ENCODE results near the gene ELOVL5. TPM values are rescaled to one million over a fixed set of nuclear protein-coding genes. Genes with fewer than 3 reads are reported as not detected.

ELOVL5 gene
- polyA plus RNA-seq, 3 donors, result 44.7 to 97.1 (median 69.5) TPM

DNA sequence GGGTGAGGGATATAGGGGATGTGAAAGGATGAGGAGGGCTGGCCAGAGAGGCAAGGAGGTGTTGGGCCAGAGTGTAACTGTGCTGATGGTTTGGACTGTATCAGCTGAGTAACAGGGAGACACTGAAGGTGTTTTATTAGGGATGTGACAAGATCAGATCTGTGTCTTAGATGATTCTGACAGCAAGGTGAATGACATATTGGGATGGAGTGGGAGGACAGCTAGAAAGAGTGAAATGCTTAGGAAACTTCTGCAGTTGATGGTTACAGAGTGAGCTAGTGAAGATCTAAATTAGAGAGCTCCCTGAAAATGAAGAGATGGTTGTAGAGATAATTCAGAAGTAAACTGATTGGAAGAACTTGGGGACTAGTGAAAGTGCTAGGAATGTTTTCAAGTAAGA, 47.2 kb upstream of the ELOVL5 start:
- Mint-ChIP-seq H3K4me3 (no peak overlapping the region), H3K9me3 (peaks cover 0 to 3% (median 0%) of the 10 kb centered on the region in 7 donors), H3K36me3 (no peaks in the 10 kb centered on the region), H3K4me1 (no peaks in the 10 kb centered on the region), H3K27me3 (ENCODE audit: low read depth in 3 of 3) (peaks cover 0 to 5% (median 3%) of the 10 kb centered on the region in 3 donors), H3K27ac (no peak overlapping the region)
- Histone ChIP-seq H3K79me2 (ENCODE audit: insufficient read depth, low read length) (no peaks in the 10 kb centered on the region), H3K27me3 (ENCODE audit: control insufficient read depth in 2 of 2, insufficient read depth in 2 of 2, low read length in 2 of 2) (no peaks in the 10 kb centered on the region), H3K36me3 (replicated peaks in 1 of 2; ENCODE audit: control insufficient read depth in 1 of 2, insufficient read depth in 2 of 2, low read length in 2 of 2) (no peaks in the 10 kb centered on the region), H3K9ac (ENCODE audit: insufficient read depth, low read length, poor library complexity, severe bottlenecking) (no peak overlapping the region), H2AFZ (ENCODE audit: insufficient read depth, low read depth, low read length, poor library complexity, severe bottlenecking) (no peak overlapping the region), H3K4me2 (replicated peaks; ENCODE audit: extremely low read depth, low read length, poor library complexity, severe bottlenecking) (no peak overlapping the region), H3K9me3 (replicated peaks in 1 of 2; ENCODE audit: control insufficient read depth in 1 of 2, insufficient read depth in 1 of 2, low read length in 2 of 2) (no peaks in the 10 kb centered on the region), H4K20me1 (ENCODE audit: insufficient read depth, low read length) (no peaks in the 10 kb centered on the region), H3K4me1 (ENCODE audit: control insufficient read depth in 1 of 2, insufficient read depth in 2 of 2, low read length in 2 of 2) (no peaks in the 10 kb centered on the region), H3K27ac (ENCODE audit: low read depth in 1 of 2, low read length in 2 of 2) (no peak overlapping the region), H3K4me3 (replicated peaks in 1 of 3; ENCODE audit: low read depth in 2 of 3, low read length in 3 of 3) (no peak overlapping the region)
- DNase-seq, result no peak
- intact Hi-C loops (cut with micrococcal nuclease), result no loop called here
- TF ChIP-seq CTCF (IDR thresholded peaks at IDR 0.05), result no peak

DNA sequence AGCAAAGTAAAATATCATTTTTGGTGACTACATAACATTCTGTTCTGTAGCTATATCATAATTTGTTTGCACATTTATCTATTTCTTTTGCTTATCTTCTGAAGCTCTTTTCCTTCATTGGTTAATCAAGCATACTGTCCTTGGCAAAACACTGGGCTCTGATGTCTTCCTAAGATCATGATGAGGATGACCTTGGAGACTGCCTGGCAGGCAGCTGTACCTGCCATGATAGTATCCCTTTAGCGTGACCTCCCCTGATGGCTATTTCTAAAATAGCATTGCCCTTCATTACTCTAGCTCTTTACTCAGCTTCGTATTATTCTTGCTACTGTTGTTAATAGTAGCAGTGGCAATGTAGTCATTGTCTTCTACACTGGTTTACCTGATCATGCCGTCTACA, 46.0 kb upstream of the ELOVL5 start:
- DNase-seq, result no peak
- Histone ChIP-seq H3K9ac (ENCODE audit: insufficient read depth, low read length, poor library complexity, severe bottlenecking) (no peak overlapping the region), H2AFZ (ENCODE audit: insufficient read depth, low read depth, low read length, poor library complexity, severe bottlenecking) (no peak overlapping the region), H3K4me1 (ENCODE audit: control insufficient read depth in 1 of 2, insufficient read depth in 2 of 2, low read length in 2 of 2) (no peaks in the 10 kb centered on the region), H3K4me3 (replicated peaks in 1 of 3; ENCODE audit: low read depth in 2 of 3, low read length in 3 of 3) (no peak overlapping the region), H3K9me3 (replicated peaks in 1 of 2; ENCODE audit: control insufficient read depth in 1 of 2, insufficient read depth in 1 of 2, low read length in 2 of 2) (no peaks in the 10 kb centered on the region), H3K4me2 (replicated peaks; ENCODE audit: extremely low read depth, low read length, poor library complexity, severe bottlenecking) (no peak overlapping the region), H3K27ac (ENCODE audit: low read depth in 1 of 2, low read length in 2 of 2) (no peak overlapping the region), H4K20me1 (ENCODE audit: insufficient read depth, low read length) (no peaks in the 10 kb centered on the region), H3K79me2 (ENCODE audit: insufficient read depth, low read length) (no peaks in the 10 kb centered on the region), H3K36me3 (replicated peaks in 1 of 2; ENCODE audit: control insufficient read depth in 1 of 2, insufficient read depth in 2 of 2, low read length in 2 of 2) (no peaks in the 10 kb centered on the region), H3K27me3 (ENCODE audit: control insufficient read depth in 2 of 2, insufficient read depth in 2 of 2, low read length in 2 of 2) (no peaks in the 10 kb centered on the region)
- intact Hi-C loops (cut with micrococcal nuclease), result no loop called here
- Mint-ChIP-seq H3K4me3 (no peak overlapping the region), H3K36me3 (no peaks in the 10 kb centered on the region), H3K9me3 (peaks cover 0 to 3% (median 0%) of the 10 kb centered on the region in 7 donors), H3K27ac (no peak overlapping the region), H3K4me1 (no peaks in the 10 kb centered on the region), H3K27me3 (ENCODE audit: low read depth in 3 of 3) (peaks cover 0 to 6% (median 2%) of the 10 kb centered on the region in 3 donors)
- TF ChIP-seq CTCF (IDR thresholded peaks at IDR 0.05), result no peak
- WGBS (ENCODE audit: insufficient coverage), result no CpG with 5 or more reads among the region's 3 CpGs

Measured in CD14-positive monocyte (primary cell).